ENCODE measurements around the gene TMPRSS11D. TPM values are rescaled to one million over a fixed set of nuclear protein-coding genes. Genes with fewer than 3 reads are reported as not detected.

The TMPRSS11D gene
- total RNA-seq, 4 donors from 2014 or later, result 3.4 TPM; not detected in 3

GRCh38 chr4:67892253-67892652, 8.5 kb upstream of the TMPRSS11D start:
- H3K27ac ChIP-seq, result no peak overlapping the region

GRCh38 chr4:67891645-67892044, 7.8 kb upstream of the TMPRSS11D start:
- TF ChIP-seq POLR2AphosphoS5 (IDR thresholded peaks at IDR 0.05), result no peak
- no peak for TF ChIP-seq POLR2A (IDR thresholded peaks at IDR 0.05)
- TF ChIP-seq CTCF (IDR thresholded peaks at IDR 0.05), result no peak
- TF ChIP-seq EP300 (IDR thresholded peaks at IDR 0.05; ENCODE audit: low read depth), result no peak
- Histone ChIP-seq H3K27ac (no peak overlapping the region), H3K27me3 (no peaks in the 10 kb centered on the region), H3K4me1 (no peaks in the 10 kb centered on the region), H3K4me3 (no peak overlapping the region), H3K36me3 (no peaks in the 10 kb centered on the region), H3K9me3 (no peaks in the 10 kb centered on the region)
- intact Hi-C loops (cut with DNase I; ENCODE audit: low total_unique reads), result no loop called here
- no peak for DNase-seq
- in situ Hi-C loops (cut with MboI; ENCODE audit: low pct_ligation_motif_present in 1 of 4, low pct_unique_long_range_greater_than_20kb in 1 of 4, low sequenced_read_pairs in 3 of 4), result no loop called here

More at GRCh38 chr4:67892253-67892652, 8.5 kb upstream of the TMPRSS11D start:
- intact Hi-C loops (cut with DNase I; ENCODE audit: low total_unique reads), result no loop called here
- DNase-seq, result no peak
- Histone ChIP-seq H3K9me3 (no peaks in the 10 kb centered on the region), H3K36me3 (no peaks in the 10 kb centered on the region), H3K27me3 (no peaks in the 10 kb centered on the region), H3K4me3 (no peak overlapping the region), H3K4me1 (no peaks in the 10 kb centered on the region)
- no peak for TF ChIP-seq CTCF (IDR thresholded peaks at IDR 0.05)
- no peak for TF ChIP-seq POLR2A (IDR thresholded peaks at IDR 0.05)
- TF ChIP-seq EP300 (IDR thresholded peaks at IDR 0.05; ENCODE audit: low read depth), result no peak
- no peak for TF ChIP-seq POLR2AphosphoS5 (IDR thresholded peaks at IDR 0.05)
- WGBS, 2 donors (ENCODE audit: low coverage in 1 of 2), result 71 to 79% methylated on average over 2 of the region's 2 CpGs
- in situ Hi-C loops (cut with MboI; ENCODE audit: low pct_ligation_motif_present in 1 of 4, low pct_unique_long_range_greater_than_20kb in 1 of 4, low sequenced_read_pairs in 3 of 4), result no loop called here

GRCh38 chr4:67886281-67886680, 2.5 kb upstream of the TMPRSS11D start:
- intact Hi-C loops (cut with DNase I; ENCODE audit: low total_unique reads), result no loop called here
- Histone ChIP-seq H3K4me3 (no peak overlapping the region), H3K9me3 (no peaks in the 10 kb centered on the region), H3K4me1 (no peaks in the 10 kb centered on the region), H3K27ac (no peak overlapping the region), H3K36me3 (no peaks in the 10 kb centered on the region), H3K27me3 (no peaks in the 10 kb centered on the region)
- WGBS, 2 donors (ENCODE audit: low coverage in 1 of 2), result 65 to 81% methylated on average over 4 of the region's 4 CpGs
- DNase-seq, result no peak
- TF ChIP-seq EP300 (IDR thresholded peaks at IDR 0.05; ENCODE audit: low read depth), result no peak
- TF ChIP-seq CTCF (IDR thresholded peaks at IDR 0.05), result no peak
- TF ChIP-seq POLR2A (IDR thresholded peaks at IDR 0.05), result no peak
- no peak for TF ChIP-seq POLR2AphosphoS5 (IDR thresholded peaks at IDR 0.05)
- in situ Hi-C loops (cut with MboI; ENCODE audit: low pct_ligation_motif_present in 1 of 4, low pct_unique_long_range_greater_than_20kb in 1 of 4, low sequenced_read_pairs in 3 of 4), result no loop called here

DNA sequence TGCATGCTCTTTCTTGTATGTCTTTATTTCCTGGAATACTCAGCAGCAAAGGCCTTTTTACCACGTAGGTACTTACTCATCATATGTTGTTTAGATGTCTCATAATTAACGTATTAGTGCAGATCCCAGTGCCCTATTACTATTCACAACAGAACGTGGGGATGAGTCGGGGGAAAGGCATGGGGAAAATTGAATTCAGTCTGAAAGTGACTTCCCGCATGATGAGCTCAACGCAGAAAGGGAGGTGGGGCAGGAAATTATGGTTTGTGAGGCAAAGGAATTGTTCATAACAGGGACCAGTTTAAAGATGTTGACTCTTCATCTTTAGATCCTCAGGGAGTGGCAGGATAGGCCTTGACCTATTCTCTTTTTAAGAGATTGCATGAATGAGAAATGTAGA, 2.0 kb upstream of the TMPRSS11D start:
- H3K4me1 ChIP-seq, result no peaks in the 10 kb centered on the region
- in situ Hi-C loops (cut with MboI; ENCODE audit: low pct_ligation_motif_present in 1 of 4, low pct_unique_long_range_greater_than_20kb in 1 of 4, low sequenced_read_pairs in 3 of 4), result no loop called here
- no peak for DNase-seq

More for the DNA sequence above, 2.0 kb upstream of the TMPRSS11D start:
- Histone ChIP-seq H3K9me3 (no peaks in the 10 kb centered on the region), H3K27me3 (no peaks in the 10 kb centered on the region), H3K27ac (no peak overlapping the region), H3K4me3 (no peak overlapping the region), H3K36me3 (no peaks in the 10 kb centered on the region)
- no peak for TF ChIP-seq POLR2AphosphoS5 (IDR thresholded peaks at IDR 0.05)
- no peak for TF ChIP-seq EP300 (IDR thresholded peaks at IDR 0.05; ENCODE audit: low read depth)
- TF ChIP-seq CTCF (IDR thresholded peaks at IDR 0.05), result no peak
- no peak for TF ChIP-seq POLR2A (IDR thresholded peaks at IDR 0.05)
- WGBS, 2 donors (ENCODE audit: low coverage in 1 of 2), result 57% methylated on average over 6 of the region's 6 CpGs
- intact Hi-C loops (cut with DNase I; ENCODE audit: low total_unique reads), result no loop called here

All from transverse colon (tissue), 4 donors.